ENCODE data around the gene RBPJL.

DNA sequence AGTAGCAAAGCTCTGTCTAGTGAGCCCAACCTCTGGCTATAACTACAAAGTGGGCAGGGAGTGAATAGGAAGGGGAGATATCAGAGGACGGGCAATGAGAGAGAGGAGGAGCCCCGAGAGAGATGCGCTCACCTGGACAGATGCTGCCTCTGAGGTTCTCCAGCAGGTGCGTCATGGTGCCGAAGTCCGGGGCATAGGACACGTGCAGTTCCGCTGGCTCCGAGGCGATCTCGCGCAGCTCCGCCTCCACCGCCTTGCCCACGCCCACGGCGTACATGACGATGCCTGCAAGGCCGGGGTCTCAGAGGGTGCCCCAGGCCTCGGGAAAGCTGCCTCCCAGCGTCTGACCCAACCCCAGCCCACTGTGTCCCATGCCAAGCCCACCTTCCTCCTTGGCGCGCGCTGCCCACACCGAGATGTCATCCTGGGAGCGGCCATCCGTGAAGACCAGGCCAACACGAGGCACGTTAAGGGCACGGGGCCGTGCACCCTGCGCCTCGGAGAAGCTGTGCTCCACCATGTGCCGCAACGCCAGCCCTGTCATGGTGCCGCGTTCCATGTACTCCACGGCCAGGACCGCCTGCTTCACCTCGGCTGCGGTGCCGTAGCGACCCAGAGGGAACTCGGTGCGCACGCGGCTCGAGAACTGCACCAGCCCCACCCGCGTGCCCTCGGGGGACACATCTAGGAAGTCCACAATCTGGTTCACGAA, 8.7 kb upstream of the RBPJL start:
- TF ChIP-seq RAD21 (IDR thresholded peaks at IDR 0.05; ENCODE audit: low read depth) (no peak), EZH2 (IDR thresholded peaks at IDR 0.05) (no peak), POLR2A (IDR thresholded peaks at IDR 0.05; ENCODE audit: borderline replicate concordance, extremely low read depth, insufficient read depth, insufficient read length) (no peak), ZNF274 (IDR thresholded peaks at IDR 0.05; ENCODE audit: low read depth, low read length) (no peak), ELF1 (IDR thresholded peaks at IDR 0.05; ENCODE audit: borderline replicate concordance, low read depth) (no peak), SP1 (IDR thresholded peaks at IDR 0.05; ENCODE audit: low read depth) (no peak)
- TF ChIP-seq, protein P1, sequence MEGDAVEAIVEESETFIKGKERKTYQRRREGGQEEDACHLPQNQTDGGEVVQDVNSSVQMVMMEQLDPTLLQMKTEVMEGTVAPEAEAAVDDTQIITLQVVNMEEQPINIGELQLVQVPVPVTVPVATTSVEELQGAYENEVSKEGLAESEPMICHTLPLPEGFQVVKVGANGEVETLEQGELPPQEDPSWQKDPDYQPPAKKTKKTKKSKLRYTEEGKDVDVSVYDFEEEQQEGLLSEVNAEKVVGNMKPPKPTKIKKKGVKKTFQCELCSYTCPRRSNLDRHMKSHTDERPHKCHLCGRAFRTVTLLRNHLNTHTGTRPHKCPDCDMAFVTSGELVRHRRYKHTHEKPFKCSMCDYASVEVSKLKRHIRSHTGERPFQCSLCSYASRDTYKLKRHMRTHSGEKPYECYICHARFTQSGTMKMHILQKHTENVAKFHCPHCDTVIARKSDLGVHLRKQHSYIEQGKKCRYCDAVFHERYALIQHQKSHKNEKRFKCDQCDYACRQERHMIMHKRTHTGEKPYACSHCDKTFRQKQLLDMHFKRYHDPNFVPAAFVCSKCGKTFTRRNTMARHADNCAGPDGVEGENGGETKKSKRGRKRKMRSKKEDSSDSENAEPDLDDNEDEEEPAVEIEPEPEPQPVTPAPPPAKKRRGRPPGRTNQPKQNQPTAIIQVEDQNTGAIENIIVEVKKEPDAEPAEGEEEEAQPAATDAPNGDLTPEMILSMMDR (IDR thresholded peaks at IDR 0.05 in 2 of 3, conservative IDR thresholded peaks at IDR 0.05 in 1 of 3; ENCODE audit: borderline replicate concordance in 1 of 3, insufficient read depth in 1 of 3, low read depth in 2 of 3, low read length in 2 of 3) = no peak
- TF ChIP-seq, protein P2, sequence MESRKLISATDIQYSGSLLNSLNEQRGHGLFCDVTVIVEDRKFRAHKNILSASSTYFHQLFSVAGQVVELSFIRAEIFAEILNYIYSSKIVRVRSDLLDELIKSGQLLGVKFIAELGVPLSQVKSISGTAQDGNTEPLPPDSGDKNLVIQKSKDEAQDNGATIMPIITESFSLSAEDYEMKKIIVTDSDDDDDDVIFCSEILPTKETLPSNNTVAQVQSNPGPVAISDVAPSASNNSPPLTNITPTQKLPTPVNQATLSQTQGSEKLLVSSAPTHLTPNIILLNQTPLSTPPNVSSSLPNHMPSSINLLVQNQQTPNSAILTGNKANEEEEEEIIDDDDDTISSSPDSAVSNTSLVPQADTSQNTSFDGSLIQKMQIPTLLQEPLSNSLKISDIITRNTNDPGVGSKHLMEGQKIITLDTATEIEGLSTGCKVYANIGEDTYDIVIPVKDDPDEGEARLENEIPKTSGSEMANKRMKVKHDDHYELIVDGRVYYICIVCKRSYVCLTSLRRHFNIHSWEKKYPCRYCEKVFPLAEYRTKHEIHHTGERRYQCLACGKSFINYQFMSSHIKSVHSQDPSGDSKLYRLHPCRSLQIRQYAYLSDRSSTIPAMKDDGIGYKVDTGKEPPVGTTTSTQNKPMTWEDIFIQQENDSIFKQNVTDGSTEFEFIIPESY (IDR thresholded peaks at IDR 0.05; ENCODE audit: extremely low read depth, insufficient replicate concordance, low read length) = no peak
